Lung (tissue), 12 donors: ENCODE data around the gene TBC1D22A. TPM values are rescaled to one million over a fixed set of nuclear protein-coding genes. Genes with fewer than 3 reads are reported as not detected.

Source experiments
- ATAC-seq: fragments of 200-7000 bp; cut with Tn5 transposase; one replicate; pipeline ENCODE4 v1.9.1; 2020; ENCODE audit warnings: moderate number of reproducible peaks; ENCODE audit not compliant: insufficient read depth, low FRiP score
- DNase-seq, 3 donors: peaks; one replicate each; pipeline ENCODE4 v3.0.0-alpha.2; 2013 to 2017
- H3K27ac ChIP-seq, 2 donors: one replicate each; pipeline ENCODE4 v1.5.1; 2013; ENCODE audit warnings: mild to moderate bottlenecking in 2 of 2, moderate library complexity in 2 of 2, control low read depth in 1 of 2, inconsistent platforms in 1 of 2, low read depth in 1 of 2, low read length in 1 of 2
- H3K27me3 ChIP-seq, 3 donors: one replicate each; pipeline ENCODE4 v1.5.1; 2013; ENCODE audit warnings: low read length in 2 of 3; ENCODE audit not compliant: control insufficient read depth in 3 of 3, insufficient read depth in 3 of 3
- H3K36me3 ChIP-seq, 4 donors: one replicate each; pipeline ENCODE4 v1.5.1; 2013; ENCODE audit warnings: low read length in 4 of 4, mild to moderate bottlenecking in 1 of 4, moderate library complexity in 1 of 4; ENCODE audit not compliant: control insufficient read depth in 4 of 4, insufficient read depth in 4 of 4
- H3K4me1 ChIP-seq, 5 donors: one replicate each; pipeline ENCODE4 v1.5.1; 2013; ENCODE audit warnings: low read length in 5 of 5, mild to moderate bottlenecking in 2 of 5, moderate library complexity in 1 of 5; ENCODE audit not compliant: control insufficient read depth in 5 of 5, insufficient read depth in 5 of 5
- H3K4me3 ChIP-seq: one replicate; pipeline ENCODE4 v1.5.1; 2013; ENCODE audit warnings: mild to moderate bottlenecking, control low read depth, moderate library complexity
- H3K9ac ChIP-seq, 2 donors: one replicate each; pipeline ENCODE4 v1.5.1; 2013; ENCODE audit warnings: low read length in 2 of 2, control low read depth in 1 of 2; ENCODE audit not compliant: insufficient read depth in 1 of 2
- H3K9me3 ChIP-seq, 4 donors: one replicate each; pipeline ENCODE4 v1.5.1; 2013; ENCODE audit warnings: low read length in 3 of 4, mild to moderate bottlenecking in 1 of 4, moderate library complexity in 1 of 4; ENCODE audit not compliant: control insufficient read depth in 4 of 4, insufficient read depth in 3 of 4
- WGBS, 2 donors: extraction: QIAGEN DNeasy Blood & Tissue Kit; methylation state at CpG; one replicate each; pipeline ENCODE4 v1.1.7; 2013; 5-methylcytosine and 5-hydroxymethylcytosine counted together
- polyA plus RNA-seq, 2 donors: library from polyadenylated mRNA; stranded (reverse); fragments of 200-250 nt; gene quantifications; one replicate each; pipeline ENCODE4 v1.2.1, GENCODE V29; 2013
- total RNA-seq, 2 donors: library from RNA; depleted of rRNA in 1 of 2; stranded (reverse); fragments of >200 nt in 1 of 2; gene quantifications; one replicate each; pipeline ENCODE4 v1.2.1, GENCODE V29; 2014 to 2021
- TF ChIP-seq, protein P1 (sequence below): IDR thresholded peaks from 2 replicates; pipeline ENCODE4 v1.5.1; 2012; ENCODE audit warnings: mild to moderate bottlenecking; ENCODE audit errors: control extremely low read depth, extremely low read depth
- donor health status: control.
- donor health status: control.
- donor health status: Bipolar disorder and iron deficiency.
- donor health status: healthy.
- donor health status: DM: yes; HTN: yes; CAD: no.

TBC1D22A gene
- total and polyA plus RNA-seq, 4 donors, result 20.2 to 38.4 (median 21.0) TPM

DNA sequence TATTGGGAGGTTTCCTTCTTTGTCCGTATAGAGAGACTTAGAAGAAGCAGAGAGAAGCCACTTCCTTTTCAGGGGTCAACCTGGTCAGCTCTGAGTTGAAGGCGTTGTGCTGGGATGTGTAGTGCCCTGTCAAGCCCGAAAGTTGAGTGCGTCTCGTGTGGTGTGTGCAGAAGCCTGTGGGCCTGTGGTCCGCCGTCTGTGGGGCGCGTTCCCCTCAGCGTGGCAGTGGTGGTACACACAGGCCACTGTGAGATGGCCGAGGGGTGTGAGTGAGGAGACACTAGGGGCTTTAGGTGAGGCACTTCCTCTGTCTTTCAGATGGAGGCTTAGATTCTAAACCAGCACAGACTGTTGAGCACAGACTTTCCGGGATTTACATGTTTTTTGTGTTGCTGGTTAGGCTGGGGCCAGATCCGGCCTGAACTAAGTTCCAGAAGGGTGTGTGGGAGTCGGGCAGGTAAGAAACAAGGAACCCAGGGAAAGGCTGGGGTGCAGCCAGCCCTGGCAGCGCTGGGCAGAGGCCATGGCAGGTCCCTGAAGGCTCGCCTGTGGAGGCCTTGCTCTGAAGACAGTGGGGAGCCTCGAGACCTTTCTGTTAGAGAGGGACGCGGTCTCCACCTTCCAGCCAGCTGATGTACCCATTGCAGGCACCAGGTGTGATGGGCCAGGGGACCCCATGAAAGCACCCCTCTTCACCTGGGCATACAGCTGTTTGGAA lies 194.2 kb downstream of the TBC1D22A start:
- WGBS, 2 donors, result 95% methylated on average over 19 of the region's 19 CpGs
- H3K9me3 ChIP-seq, result no peaks in the 10 kb centered on the region
- H3K36me3 ChIP-seq, result peaks cover 0 to 5% (median 0%) of the 10 kb centered on the region in 4 donors
- DNase-seq (no peak), ATAC-seq (no peak)
- TF ChIP-seq, protein P1, sequence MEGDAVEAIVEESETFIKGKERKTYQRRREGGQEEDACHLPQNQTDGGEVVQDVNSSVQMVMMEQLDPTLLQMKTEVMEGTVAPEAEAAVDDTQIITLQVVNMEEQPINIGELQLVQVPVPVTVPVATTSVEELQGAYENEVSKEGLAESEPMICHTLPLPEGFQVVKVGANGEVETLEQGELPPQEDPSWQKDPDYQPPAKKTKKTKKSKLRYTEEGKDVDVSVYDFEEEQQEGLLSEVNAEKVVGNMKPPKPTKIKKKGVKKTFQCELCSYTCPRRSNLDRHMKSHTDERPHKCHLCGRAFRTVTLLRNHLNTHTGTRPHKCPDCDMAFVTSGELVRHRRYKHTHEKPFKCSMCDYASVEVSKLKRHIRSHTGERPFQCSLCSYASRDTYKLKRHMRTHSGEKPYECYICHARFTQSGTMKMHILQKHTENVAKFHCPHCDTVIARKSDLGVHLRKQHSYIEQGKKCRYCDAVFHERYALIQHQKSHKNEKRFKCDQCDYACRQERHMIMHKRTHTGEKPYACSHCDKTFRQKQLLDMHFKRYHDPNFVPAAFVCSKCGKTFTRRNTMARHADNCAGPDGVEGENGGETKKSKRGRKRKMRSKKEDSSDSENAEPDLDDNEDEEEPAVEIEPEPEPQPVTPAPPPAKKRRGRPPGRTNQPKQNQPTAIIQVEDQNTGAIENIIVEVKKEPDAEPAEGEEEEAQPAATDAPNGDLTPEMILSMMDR, result no peak
- no peak overlapping the region for H3K9ac ChIP-seq
- H3K27ac ChIP-seq, result no peak overlapping the region
- H3K4me3 ChIP-seq, result no peak overlapping the region
- H3K4me1 ChIP-seq, result no peaks in the 10 kb centered on the region
- H3K27me3 ChIP-seq, result no peaks in the 10 kb centered on the region

DNA sequence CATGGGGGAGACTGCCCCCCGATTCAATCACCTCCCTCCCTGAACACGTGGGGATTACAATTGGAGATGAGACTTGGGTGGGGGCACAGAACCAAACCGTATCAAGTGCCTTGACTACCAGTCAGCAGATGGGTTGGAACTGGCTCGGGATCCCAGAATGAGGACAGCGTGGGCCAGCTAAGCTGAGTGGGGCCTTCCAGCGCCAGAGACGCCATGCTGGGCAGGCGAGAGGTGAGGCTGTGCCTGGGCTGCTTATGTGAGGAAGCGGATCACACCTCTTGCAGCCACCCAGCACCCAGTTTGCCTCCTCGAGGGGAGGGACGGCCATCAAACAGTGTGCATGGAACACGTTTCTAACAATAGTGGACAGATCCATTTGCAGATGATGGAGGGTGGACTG lies 195.1 kb downstream of the TBC1D22A start:
- Histone ChIP-seq H3K4me3 (no peak overlapping the region), H3K27me3 (no peaks in the 10 kb centered on the region), H3K4me1 (peaks cover 0 to 2% (median 0%) of the 10 kb centered on the region in 5 donors), H3K36me3 (peaks cover 0 to 3% (median 0%) of the 10 kb centered on the region in 4 donors), H3K9ac (no peak overlapping the region), H3K27ac (no peak overlapping the region), H3K9me3 (no peaks in the 10 kb centered on the region)
- WGBS, 2 donors, result 94 to 95% methylated on average over 12 of the region's 12 CpGs
- DNase-seq (no peak), ATAC-seq (no peak)
- TF ChIP-seq, protein P1, result no peak

DNA sequence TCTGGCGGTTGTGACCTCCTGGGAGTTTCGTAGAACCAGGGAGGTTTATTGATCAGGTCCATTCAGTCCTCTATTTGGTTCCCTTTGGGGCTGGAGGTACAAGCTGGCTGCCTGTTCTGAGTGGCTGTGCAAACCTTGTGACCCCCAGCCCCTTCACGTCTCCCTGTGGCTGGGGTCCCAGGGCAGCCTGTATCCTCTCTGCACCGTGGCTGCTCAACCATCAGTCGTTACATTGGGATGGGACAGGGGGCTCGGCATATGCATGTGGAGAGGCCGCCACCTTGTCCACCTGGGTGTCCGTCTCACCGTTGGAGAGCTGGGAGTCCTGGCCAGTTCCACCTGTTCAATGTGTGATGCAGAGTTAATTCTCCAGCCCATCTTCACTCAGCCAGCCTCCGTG lies 195.7 kb downstream of the TBC1D22A start:
- no peak for DNase-seq
- WGBS, 2 donors, result 90 to 96% methylated on average over 10 of the region's 10 CpGs

More for the DNA sequence above, 195.7 kb downstream of the TBC1D22A start:
- Histone ChIP-seq H3K9ac (no peak overlapping the region), H3K36me3 (peaks cover 0 to 3% (median 0%) of the 10 kb centered on the region in 4 donors), H3K4me1 (peaks cover 0 to 2% (median 0%) of the 10 kb centered on the region in 5 donors), H3K27me3 (no peaks in the 10 kb centered on the region), H3K9me3 (no peaks in the 10 kb centered on the region), H3K4me3 (no peak overlapping the region), H3K27ac (no peak overlapping the region)
- TF ChIP-seq, protein P1, result no peak
- ATAC-seq, result no peak
